Esophagus muscularis mucosa (tissue), 4 donors: ENCODE measurements around the gene PHF5A.

Source experiments
- CTCF ChIP-seq, 3 experiments: fragments of 200-600 bp in 2 of 3; fragments of 450-650 bp in 1 of 3; sonication (generic) in 2 of 3; IDR thresholded peaks; one replicate each; pipeline ENCODE4 v1.5.1; 2017 to 2019; ENCODE audit warnings: antibody characterized with exemption in 3 of 3, mild to moderate bottlenecking in 2 of 3, moderate library complexity in 1 of 3
- EP300 ChIP-seq: sonication (generic); formaldehyde crosslinking; IDR thresholded peaks from one replicate; pipeline ENCODE4 v1.6.1; 2017; ENCODE audit warnings: antibody characterized with exemption
- POLR2A ChIP-seq: fragments of 450-650 bp; IDR thresholded peaks from one replicate; pipeline ENCODE4 v1.6.1; 2017; ENCODE audit warnings: antibody characterized with exemption, moderate library complexity, mild to moderate bottlenecking, low read depth
- POLR2AphosphoS5 ChIP-seq, 2 donors: sonication (generic); formaldehyde crosslinking; IDR thresholded peaks; one replicate each; pipeline ENCODE4 v1.6.1; 2017; ENCODE audit warnings: antibody characterized with exemption in 2 of 2

- TF ChIP-seq CTCF (IDR thresholded peaks at IDR 0.05) (no peak), POLR2A (no peak), POLR2AphosphoS5 (IDR thresholded peaks at IDR 0.05) (peak; percentile 33 to 47), EP300 (no peak)
Observed at GRCh38 chr22:41504397-41504796, 35.9 kb upstream of the PHF5A start.
